ENCODE results near the gene VRK3. TPM values are rescaled to one million over a fixed set of nuclear protein-coding genes. Genes with fewer than 3 reads are reported as not detected.

The VRK3 gene
- total and polyA plus RNA-seq, 2 donors (not counting 3 experiments of a cell fraction or from before 2014, with no cell fraction given), result 20.4 to 36.0 TPM

- dilution Hi-C loops (cut with MboI; ENCODE audit: extremely low pct_ligation_motif_present, low sequenced_read_pairs) (no loop called here), intact Hi-C loops (cut with micrococcal nuclease) (no loop called here)
- Histone ChIP-seq H3K27me3 (ENCODE audit: control insufficient read depth in 2 of 2, insufficient read depth in 2 of 2, low read length in 2 of 2) (no peaks in the 10 kb centered on the region), H3K9me1 (replicated peaks; ENCODE audit: control insufficient read depth, extremely low read depth, insufficient read depth, low read length) (no peaks in the 10 kb centered on the region), H3K36me3 (ENCODE audit: control insufficient read depth in 2 of 2, extremely low read depth in 1 of 2, insufficient read depth in 2 of 2, low read length in 2 of 2) (peaks cover 4 to 66% of the 10 kb centered on the region in 2 experiments), H3K27ac (ENCODE audit: insufficient read depth, low read depth, low read length) (peak overlapping the region; percentile 50), H3K4me2 (ENCODE audit: insufficient read depth, low read length) (peak overlapping the region; percentile 28), H4K20me1 (replicated peaks; ENCODE audit: control insufficient read depth, extremely low read depth, insufficient read depth, low read length) (no peaks in the 10 kb centered on the region), H3K4me3 (replicated peaks in 1 of 3; ENCODE audit: insufficient read depth in 1 of 3, low read depth in 1 of 3, low read length in 3 of 3) (no peak overlapping the region), H3K79me2 (ENCODE audit: control insufficient read depth, insufficient read depth, low read length) (no peaks in the 10 kb centered on the region), H3K4me1 (ENCODE audit: control insufficient read depth, extremely low read depth, insufficient read depth, low read length) (peaks cover 8% of the 10 kb centered on the region), H3K9ac (replicated peaks; ENCODE audit: extremely low read depth, insufficient read depth, low read length) (no peak overlapping the region), H2AFZ (ENCODE audit: low read depth, low read length) (no peak overlapping the region), H3K9me3 (replicated peaks; ENCODE audit: control insufficient read depth, insufficient read depth, low read length) (no peaks in the 10 kb centered on the region)
- POLR2A ChIA-PET, result no interaction called here
- CTCF ChIA-PET, result interaction anchor here (0.9 to 1.3 kb wide), 2 partner anchors 17 to 22 kb away, joined by 3 to 4 read pairs; partner anchors contain the start of genes VRK3 and ZNF473
- DNase-seq (ENCODE audit: low read depth, low spot score), result peak; percentile 66
- no peak for TF ChIP-seq EZH2 (IDR thresholded peaks at IDR 0.05; ENCODE audit: borderline replicate concordance, low read depth, low read length, severe bottlenecking)
- TF ChIP-seq FOS (IDR thresholded peaks at IDR 0.05; ENCODE audit: borderline replicate concordance, insufficient read depth, low read length), result peak; percentile 89
- peak; percentile 52 for TF ChIP-seq POLR2AphosphoS5 (IDR thresholded peaks at IDR 0.05; ENCODE audit: insufficient read depth, low read depth, low read length)
- TF ChIP-seq JUN (IDR thresholded peaks at IDR 0.05; ENCODE audit: borderline replicate concordance, insufficient read depth, insufficient read length, low read depth), result peak; percentile 66
- no peak for TF ChIP-seq CTCF (IDR thresholded peaks at IDR 0.05; ENCODE audit: extremely low read depth in 1 of 2, insufficient read depth in 1 of 2, low read depth in 1 of 2, low read length in 2 of 2)
- no peak for TF ChIP-seq GATA2 (IDR thresholded peaks at IDR 0.05; ENCODE audit: insufficient read depth, insufficient read length, low read depth, low read length)
- no peak for TF ChIP-seq MAX (IDR thresholded peaks at IDR 0.05; ENCODE audit: insufficient read depth, insufficient read length)
- TF ChIP-seq MYC (IDR thresholded peaks at IDR 0.05; ENCODE audit: low read depth, low read length), result no peak
- peak; percentile 99 for FAIRE-seq
- BruUV-seq (replicated peaks), result no TSS peak
These were observed 21.3 kb downstream of the VRK3 start for GRCh38 chr19:50003810-50004419.

Data from endothelial cell of umbilical vein (primary cell).